GM23338 (cell line): Measurements from ENCODE around the gene PRSS33. TPM values are rescaled to one million over a fixed set of nuclear protein-coding genes. Genes with fewer than 3 reads are reported as not detected.

Source experiments
- ATAC-seq: fragments of 200-7000 bp; cut with Tn5 transposase; 3 replicates; pipeline ENCODE4 v1.9.1; 2020
- DNase-seq: peaks from one replicate; pipeline ENCODE4 v3.0.0-alpha.2; 2015; ENCODE audit warnings: low spot score
- H2AFZ ChIP-seq: fragments of 200-600 bp; sonication (generic); 2 replicates; pipeline ENCODE4 v1.8.0; 2016; ENCODE audit warnings: antibody characterized with exemption, mild to moderate bottlenecking, moderate library complexity
- H3F3A ChIP-seq: fragments of 200-600 bp; sonication (generic); replicated peaks from 2 replicates; pipeline ENCODE4 v1.8.0; 2017; ENCODE audit warnings: antibody characterized with exemption, mixed run types, low read depth
- H3K27ac ChIP-seq: fragments of 200-600 bp; sonication (generic); 2 replicates; pipeline ENCODE4 v1.6.1; 2016; ENCODE audit warnings: low read depth
- H3K27me3 ChIP-seq: fragments of 200-600 bp; sonication (generic); 2 replicates; pipeline ENCODE4 v1.8.0; 2016; ENCODE audit warnings: mild to moderate bottlenecking, mixed run types, moderate library complexity; ENCODE audit not compliant: insufficient read depth
- H3K36me3 ChIP-seq: fragments of 200-600 bp; sonication (generic); 2 replicates; pipeline ENCODE4 v1.8.0; 2016; ENCODE audit warnings: mild to moderate bottlenecking; ENCODE audit not compliant: insufficient read depth
- H3K4me1 ChIP-seq: fragments of 200-600 bp; sonication (generic); 2 replicates; pipeline ENCODE4 v1.8.0; 2016; ENCODE audit warnings: mild to moderate bottlenecking, moderate library complexity; ENCODE audit not compliant: insufficient read depth
- H3K4me2 ChIP-seq: fragments of 200-600 bp; sonication (generic); 2 replicates; pipeline ENCODE4 v1.7.1; 2017; ENCODE audit warnings: mixed run types
- H3K4me3 ChIP-seq: fragments of 200-600 bp; sonication (generic); 2 replicates; pipeline ENCODE4 v1.6.1; 2016; ENCODE audit warnings: mixed run types
- H3K79me2 ChIP-seq: fragments of 200-600 bp; sonication (generic); replicated peaks from 2 replicates; pipeline ENCODE4 v1.8.0; 2017; ENCODE audit warnings: mild to moderate bottlenecking; ENCODE audit not compliant: insufficient read depth
- H3K9me2 ChIP-seq: fragments of 200-600 bp; sonication (generic); 2 replicates; pipeline ENCODE4 v1.8.0; 2017; ENCODE audit not compliant: insufficient read depth
- H4K20me1 ChIP-seq: fragments of 200-600 bp; sonication (generic); replicated peaks from 2 replicates; pipeline ENCODE4 v1.8.0; 2017; ENCODE audit warnings: mild to moderate bottlenecking; ENCODE audit not compliant: insufficient read depth
- H3K27ac Mint-ChIP-seq: 2 replicates; pipeline ENCODE4 v1.8.0; 2020; ENCODE audit warnings: inconsistent platforms, mild to moderate bottlenecking, moderate library complexity, mixed read lengths
- H3K27me3 Mint-ChIP-seq: 3 replicates; pipeline ENCODE4 v1.8.0; 2022; ENCODE audit warnings: low read depth, mild to moderate bottlenecking, moderate library complexity, mixed read lengths, inconsistent platforms; ENCODE audit not compliant: insufficient read depth, poor library complexity
- H3K36me3 Mint-ChIP-seq: 3 replicates; pipeline ENCODE4 v1.8.0; 2021; ENCODE audit warnings: low read depth, mild to moderate bottlenecking, inconsistent platforms, moderate library complexity, mixed read lengths
- H3K4me1 Mint-ChIP-seq: 3 replicates; pipeline ENCODE4 v1.8.0; 2020; ENCODE audit warnings: mild to moderate bottlenecking, inconsistent platforms, mixed read lengths
- H3K4me3 Mint-ChIP-seq: 3 replicates; pipeline ENCODE4 v1.8.0; 2021; ENCODE audit warnings: moderate library complexity, mild to moderate bottlenecking, inconsistent platforms, mixed read lengths
- H3K9me3 Mint-ChIP-seq: 3 replicates; pipeline ENCODE4 v1.8.0; 2020; ENCODE audit warnings: moderate library complexity, mild to moderate bottlenecking, inconsistent platforms, mixed read lengths
- EZH2phosphoT487 ChIP-seq: fragments of 200-600 bp; sonication (generic); IDR thresholded peaks from one replicate; pipeline ENCODE4 v1.8.1; 2018; ENCODE audit warnings: antibody characterized with exemption; ENCODE audit not compliant: unreplicated experiment
- NANOG ChIP-seq: IDR thresholded peaks from 2 replicates; pipeline ENCODE4 v1.6.1; 2016; ENCODE audit warnings: antibody characterized with exemption, borderline replicate concordance
- polyA plus RNA-seq: library from polyadenylated mRNA; unstranded; fragments of >200 nt; fragmentation: Nextera tagmentation; extraction: Ambion mirVana; gene quantifications from 2 replicates; pipeline ENCODE4 v1.2.1, GENCODE V29; 2016
- total RNA-seq: library from RNA; depleted of rRNA; stranded (reverse); fragments of >200 nt; shearing (Covaris generic); gene quantifications from 2 replicates; pipeline ENCODE4 v1.2.3, GENCODE V29; 2014
- TF ChIP-seq, protein P1 (sequence below): fragments of 250-450 bp; sonication (Bioruptor Pico); IDR thresholded peaks from 2 replicates; pipeline ENCODE4 v1.5.0; 2020; ENCODE audit warnings: mild to moderate bottlenecking, moderate library complexity
- TF ChIP-seq, protein P2 (sequence below): IDR thresholded peaks from one replicate; pipeline ENCODE4 v1.6.1; 2018; ENCODE audit warnings: antibody characterized with exemption; ENCODE audit not compliant: unreplicated experiment

PRSS33 gene
- total and polyA plus RNA-seq, 2 experiments from 2014 or later = 0.24 to 1.4 TPM

DNA sequence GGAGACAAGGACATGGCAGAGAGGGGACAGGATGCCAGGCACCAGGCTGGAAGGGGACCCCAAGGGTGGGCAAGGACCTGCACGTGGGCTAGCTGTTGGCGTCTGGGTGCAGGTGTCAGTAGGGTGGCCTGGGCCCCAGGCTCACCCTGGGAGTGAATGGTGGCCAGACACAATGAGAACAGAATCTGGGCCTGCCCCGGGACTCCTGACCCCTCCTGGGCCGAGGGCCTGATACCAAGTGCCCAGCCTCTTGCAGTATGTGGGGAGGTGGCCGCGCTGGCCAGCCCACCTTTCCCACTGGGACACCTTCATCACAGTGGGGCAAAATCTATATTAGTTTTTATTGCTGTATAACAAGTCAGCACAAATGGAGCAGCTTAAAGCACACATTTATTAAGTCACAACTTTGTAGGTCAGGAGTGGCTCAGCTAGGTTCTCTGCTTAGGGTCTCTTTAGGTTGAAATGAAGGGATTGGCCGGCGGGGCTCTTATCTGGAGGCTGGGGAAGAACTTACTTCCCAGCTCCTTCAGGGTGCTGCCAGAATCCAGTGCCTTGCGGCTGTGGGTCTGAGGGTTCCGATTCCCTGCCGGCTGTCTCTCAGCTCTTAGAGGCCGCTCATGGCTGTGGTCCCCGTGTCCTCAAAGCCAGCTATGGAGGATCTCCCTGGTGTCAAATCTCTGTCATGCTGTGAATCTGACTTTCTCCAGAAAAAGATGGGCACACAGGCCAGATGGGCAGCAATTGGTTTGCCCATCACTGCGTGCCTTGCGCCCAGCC is 3.6 kb downstream of the PRSS33 start (continued):
- TF ChIP-seq, protein P1, sequence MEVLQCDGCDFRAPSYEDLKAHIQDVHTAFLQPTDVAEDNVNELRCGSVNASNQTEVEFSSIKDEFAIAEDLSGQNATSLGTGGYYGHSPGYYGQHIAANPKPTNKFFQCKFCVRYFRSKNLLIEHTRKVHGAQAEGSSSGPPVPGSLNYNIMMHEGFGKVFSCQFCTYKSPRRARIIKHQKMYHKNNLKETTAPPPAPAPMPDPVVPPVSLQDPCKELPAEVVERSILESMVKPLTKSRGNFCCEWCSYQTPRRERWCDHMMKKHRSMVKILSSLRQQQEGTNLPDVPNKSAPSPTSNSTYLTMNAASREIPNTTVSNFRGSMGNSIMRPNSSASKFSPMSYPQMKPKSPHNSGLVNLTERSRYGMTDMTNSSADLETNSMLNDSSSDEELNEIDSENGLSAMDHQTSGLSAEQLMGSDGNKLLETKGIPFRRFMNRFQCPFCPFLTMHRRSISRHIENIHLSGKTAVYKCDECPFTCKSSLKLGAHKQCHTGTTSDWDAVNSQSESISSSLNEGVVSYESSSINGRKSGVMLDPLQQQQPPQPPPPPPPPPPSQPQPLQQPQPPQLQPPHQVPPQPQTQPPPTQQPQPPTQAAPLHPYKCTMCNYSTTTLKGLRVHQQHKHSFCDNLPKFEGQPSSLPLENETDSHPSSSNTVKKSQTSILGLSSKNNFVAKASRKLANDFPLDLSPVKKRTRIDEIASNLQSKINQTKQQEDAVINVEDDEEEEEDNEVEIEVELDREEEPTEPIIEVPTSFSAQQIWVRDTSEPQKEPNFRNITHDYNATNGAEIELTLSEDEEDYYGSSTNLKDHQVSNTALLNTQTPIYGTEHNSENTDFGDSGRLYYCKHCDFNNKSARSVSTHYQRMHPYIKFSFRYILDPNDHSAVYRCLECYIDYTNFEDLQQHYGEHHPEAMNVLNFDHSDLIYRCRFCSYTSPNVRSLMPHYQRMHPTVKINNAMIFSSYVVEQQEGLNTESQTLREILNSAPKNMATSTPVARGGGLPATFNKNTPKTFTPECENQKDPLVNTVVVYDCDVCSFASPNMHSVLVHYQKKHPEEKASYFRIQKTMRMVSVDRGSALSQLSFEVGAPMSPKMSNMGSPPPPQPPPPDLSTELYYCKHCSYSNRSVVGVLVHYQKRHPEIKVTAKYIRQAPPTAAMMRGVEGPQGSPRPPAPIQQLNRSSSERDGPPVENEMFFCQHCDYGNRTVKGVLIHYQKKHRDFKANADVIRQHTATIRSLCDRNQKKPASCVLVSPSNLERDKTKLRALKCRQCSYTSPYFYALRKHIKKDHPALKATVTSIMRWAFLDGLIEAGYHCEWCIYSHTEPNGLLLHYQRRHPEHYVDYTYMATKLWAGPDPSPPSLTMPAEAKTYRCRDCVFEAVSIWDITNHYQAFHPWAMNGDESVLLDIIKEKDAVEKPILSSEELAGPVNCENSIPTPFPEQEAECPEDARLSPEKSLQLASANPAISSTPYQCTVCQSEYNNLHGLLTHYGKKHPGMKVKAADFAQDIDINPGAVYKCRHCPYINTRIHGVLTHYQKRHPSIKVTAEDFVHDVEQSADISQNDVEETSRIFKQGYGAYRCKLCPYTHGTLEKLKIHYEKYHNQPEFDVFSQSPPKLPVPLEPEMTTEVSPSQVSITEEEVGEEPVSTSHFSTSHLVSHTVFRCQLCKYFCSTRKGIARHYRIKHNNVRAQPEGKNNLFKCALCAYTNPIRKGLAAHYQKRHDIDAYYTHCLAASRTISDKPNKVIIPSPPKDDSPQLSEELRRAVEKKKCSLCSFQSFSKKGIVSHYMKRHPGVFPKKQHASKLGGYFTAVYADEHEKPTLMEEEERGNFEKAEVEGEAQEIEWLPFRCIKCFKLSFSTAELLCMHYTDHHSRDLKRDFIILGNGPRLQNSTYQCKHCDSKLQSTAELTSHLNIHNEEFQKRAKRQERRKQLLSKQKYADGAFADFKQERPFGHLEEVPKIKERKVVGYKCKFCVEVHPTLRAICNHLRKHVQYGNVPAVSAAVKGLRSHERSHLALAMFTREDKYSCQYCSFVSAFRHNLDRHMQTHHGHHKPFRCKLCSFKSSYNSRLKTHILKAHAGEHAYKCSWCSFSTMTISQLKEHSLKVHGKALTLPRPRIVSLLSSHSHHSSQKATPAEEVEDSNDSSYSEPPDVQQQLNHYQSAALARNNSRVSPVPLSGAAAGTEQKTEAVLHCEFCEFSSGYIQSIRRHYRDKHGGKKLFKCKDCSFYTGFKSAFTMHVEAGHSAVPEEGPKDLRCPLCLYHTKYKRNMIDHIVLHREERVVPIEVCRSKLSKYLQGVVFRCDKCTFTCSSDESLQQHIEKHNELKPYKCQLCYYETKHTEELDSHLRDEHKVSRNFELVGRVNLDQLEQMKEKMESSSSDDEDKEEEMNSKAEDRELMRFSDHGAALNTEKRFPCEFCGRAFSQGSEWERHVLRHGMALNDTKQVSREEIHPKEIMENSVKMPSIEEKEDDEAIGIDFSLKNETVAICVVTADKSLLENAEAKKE (CRISPR knock-in tag) = no peak

DNA sequence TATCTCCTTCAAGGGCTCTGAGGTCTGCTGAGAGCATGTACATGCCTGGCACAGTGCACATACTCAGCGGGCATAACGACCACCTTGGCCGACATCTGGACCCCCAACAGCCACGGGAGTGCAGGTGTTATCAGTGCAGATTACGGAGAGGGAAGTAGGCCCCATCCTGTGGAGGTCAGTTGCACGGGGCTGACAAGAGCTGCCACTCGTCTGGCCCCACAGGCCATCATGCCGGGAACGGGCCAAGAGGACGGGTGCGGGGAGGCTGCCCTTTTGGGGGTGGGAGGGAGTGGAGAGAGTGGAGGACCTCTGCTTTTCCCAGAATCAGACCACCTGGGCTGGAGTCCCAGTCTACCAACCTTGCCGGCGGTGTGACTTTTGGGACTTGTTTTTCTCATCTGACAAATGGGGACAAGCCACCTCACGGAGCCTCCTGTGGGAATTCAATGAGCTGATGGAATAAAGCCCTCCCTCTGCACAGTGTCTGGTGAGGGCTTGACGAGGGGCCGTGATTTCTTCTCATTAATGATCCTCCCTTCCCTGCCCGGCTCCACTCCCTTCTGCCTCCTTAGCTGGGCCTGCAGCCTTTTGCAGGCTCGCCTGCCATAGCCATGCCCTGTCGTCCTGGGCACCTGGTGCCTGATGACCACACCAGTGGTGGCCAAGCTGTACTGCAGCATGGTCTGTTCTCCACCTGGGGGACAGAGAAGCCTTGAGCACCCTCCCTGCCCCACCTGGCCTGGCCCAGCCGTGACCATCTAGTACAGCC is 4.6 kb downstream of the PRSS33 start:
- Histone ChIP-seq H3K9me2 (no peaks in the 10 kb centered on the region), H2AFZ (no peak overlapping the region), H3K79me2 (no peaks in the 10 kb centered on the region), H3K4me2 (no peak overlapping the region), H3K27me3 (peaks cover 29% of the 10 kb centered on the region), H3K4me3 (no peak overlapping the region), H3K4me1 (peaks cover 9% of the 10 kb centered on the region), H3F3A (0 out of 2 replicates have a peak, but pooled peaks cover 7% of the 10 kb centered on the region), H4K20me1 (no peaks in the 10 kb centered on the region), H3K36me3 (no peaks in the 10 kb centered on the region), H3K27ac (no peak overlapping the region)
- Mint-ChIP-seq H3K4me3 (no peak overlapping the region), H3K4me1 (peaks cover 18% of the 10 kb centered on the region), H3K36me3 (no peaks in the 10 kb centered on the region), H3K9me3 (no peaks in the 10 kb centered on the region; the same call in 2 of the 3 replicates), H3K27me3 (peaks cover 43% of the 10 kb centered on the region), H3K27ac (no peak overlapping the region)
- DNase-seq (peak; percentile 55), ATAC-seq (peak; percentile 10; the same call in 1 of the 3 replicates)
- TF ChIP-seq, protein P2, sequence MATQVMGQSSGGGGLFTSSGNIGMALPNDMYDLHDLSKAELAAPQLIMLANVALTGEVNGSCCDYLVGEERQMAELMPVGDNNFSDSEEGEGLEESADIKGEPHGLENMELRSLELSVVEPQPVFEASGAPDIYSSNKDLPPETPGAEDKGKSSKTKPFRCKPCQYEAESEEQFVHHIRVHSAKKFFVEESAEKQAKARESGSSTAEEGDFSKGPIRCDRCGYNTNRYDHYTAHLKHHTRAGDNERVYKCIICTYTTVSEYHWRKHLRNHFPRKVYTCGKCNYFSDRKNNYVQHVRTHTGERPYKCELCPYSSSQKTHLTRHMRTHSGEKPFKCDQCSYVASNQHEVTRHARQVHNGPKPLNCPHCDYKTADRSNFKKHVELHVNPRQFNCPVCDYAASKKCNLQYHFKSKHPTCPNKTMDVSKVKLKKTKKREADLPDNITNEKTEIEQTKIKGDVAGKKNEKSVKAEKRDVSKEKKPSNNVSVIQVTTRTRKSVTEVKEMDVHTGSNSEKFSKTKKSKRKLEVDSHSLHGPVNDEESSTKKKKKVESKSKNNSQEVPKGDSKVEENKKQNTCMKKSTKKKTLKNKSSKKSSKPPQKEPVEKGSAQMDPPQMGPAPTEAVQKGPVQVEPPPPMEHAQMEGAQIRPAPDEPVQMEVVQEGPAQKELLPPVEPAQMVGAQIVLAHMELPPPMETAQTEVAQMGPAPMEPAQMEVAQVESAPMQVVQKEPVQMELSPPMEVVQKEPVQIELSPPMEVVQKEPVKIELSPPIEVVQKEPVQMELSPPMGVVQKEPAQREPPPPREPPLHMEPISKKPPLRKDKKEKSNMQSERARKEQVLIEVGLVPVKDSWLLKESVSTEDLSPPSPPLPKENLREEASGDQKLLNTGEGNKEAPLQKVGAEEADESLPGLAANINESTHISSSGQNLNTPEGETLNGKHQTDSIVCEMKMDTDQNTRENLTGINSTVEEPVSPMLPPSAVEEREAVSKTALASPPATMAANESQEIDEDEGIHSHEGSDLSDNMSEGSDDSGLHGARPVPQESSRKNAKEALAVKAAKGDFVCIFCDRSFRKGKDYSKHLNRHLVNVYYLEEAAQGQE = no peak
- TF ChIP-seq EZH2phosphoT487 (no peak), NANOG (no peak)
